ENCODE measurements around the gene TRIP4.
"Not testable (repeated sequence)": the region's sequence is repeated elsewhere in the genome, so short reads cannot be mapped to it uniquely, and the experiment has no call there.

The TRIP4 gene

DNA sequence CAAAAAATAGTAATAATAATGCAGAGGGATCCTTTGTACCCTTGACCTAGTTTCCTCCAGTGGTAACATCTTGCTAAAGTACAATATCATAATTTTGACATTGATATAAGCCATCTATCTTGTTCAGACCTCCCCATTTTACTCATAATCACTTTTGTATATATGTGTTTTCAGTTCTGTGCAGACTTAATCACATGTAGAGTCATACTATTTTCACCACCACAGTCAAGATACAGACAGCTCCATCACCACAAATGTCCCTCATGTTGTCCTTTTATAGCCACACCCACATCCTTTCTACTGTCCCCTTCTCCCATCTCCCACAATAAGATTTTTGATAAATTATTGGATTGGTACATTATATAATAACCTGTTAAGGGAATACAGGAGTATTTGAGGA is 98.2 kb downstream of the TRIP4 start:
- H2BK5ac ChIP-seq (ENCODE audit: low read length), result no peak overlapping the region
- no peak overlapping the region for H4K8ac ChIP-seq (ENCODE audit: low read depth, low read length)
- DNase-seq, result no peak
- H3K4me1 ChIP-seq (ENCODE audit: control insufficient read depth, low read depth, low read length), result no peaks in the 10 kb centered on the region
- no peaks in the 10 kb centered on the region for H3K36me3 ChIP-seq (ENCODE audit: control insufficient read depth, insufficient read depth, low read length)
- H3K79me2 ChIP-seq (ENCODE audit: control insufficient read depth, insufficient read depth, low read length), result no peaks in the 10 kb centered on the region
- H4K5ac ChIP-seq (ENCODE audit: low read length), result no peak overlapping the region
- H3K9ac ChIP-seq (ENCODE audit: low read length), result no peak overlapping the region
- H3K27ac ChIP-seq (ENCODE audit: low read depth, low read length), result no peak overlapping the region
- no peak overlapping the region for H2AK5ac ChIP-seq (ENCODE audit: low read length)
- H3K79me1 ChIP-seq (ENCODE audit: low read length), result peaks cover 8% of the 10 kb centered on the region
- H3K18ac ChIP-seq (ENCODE audit: low read length), result no peak overlapping the region
- H3K4ac ChIP-seq (ENCODE audit: low read depth, low read length), result no peak overlapping the region
- H2BK120ac ChIP-seq (ENCODE audit: low read depth, low read length), result no peak overlapping the region
- no peak overlapping the region for H2BK15ac ChIP-seq (replicated peaks; ENCODE audit: low read depth)
- H3K4me2 ChIP-seq (ENCODE audit: low read length), result no peak overlapping the region
- H3K56ac ChIP-seq (ENCODE audit: low read length), result no peak overlapping the region
- no peak overlapping the region for H3K23ac ChIP-seq (ENCODE audit: low read length)
- H3K4me3 ChIP-seq (ENCODE audit: low read length), result no peak overlapping the region
- H3K27me3 ChIP-seq (ENCODE audit: insufficient read depth, low read length, poor library complexity), result no peaks in the 10 kb centered on the region

DNA sequence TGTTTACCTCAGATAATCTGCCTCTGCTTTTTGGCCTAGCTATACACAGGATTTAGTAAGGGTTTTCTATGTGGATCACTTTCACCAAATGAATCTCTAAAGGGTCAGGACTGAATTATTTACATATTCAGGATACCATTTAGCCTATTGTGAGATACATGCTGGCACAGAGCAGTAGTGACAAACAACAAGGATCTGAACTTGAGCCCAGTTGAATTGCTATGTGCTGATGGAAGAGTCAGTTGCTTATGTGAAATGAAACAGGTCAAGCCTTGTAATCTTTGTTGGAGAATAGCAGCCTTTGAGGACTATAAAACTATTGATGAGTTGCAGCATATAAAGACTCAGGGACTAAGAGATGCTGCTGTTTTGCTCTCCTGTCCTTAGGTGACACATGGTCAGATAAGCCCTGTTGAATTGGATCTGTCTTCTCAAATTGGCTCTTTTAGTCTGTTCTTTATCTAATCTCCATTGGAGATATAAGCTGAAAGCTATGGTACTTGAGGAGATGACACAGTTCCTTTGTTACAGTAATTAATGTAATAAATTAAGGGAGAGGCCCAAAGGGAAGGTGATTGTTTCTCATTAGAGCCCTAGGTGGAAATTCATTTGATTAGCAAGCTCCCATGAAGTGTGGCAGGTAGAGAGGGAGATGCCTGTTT is 103.1 kb downstream of the TRIP4 start:
- Histone ChIP-seq H3K27ac (ENCODE audit: low read depth, low read length) (no peak overlapping the region), H2BK120ac (ENCODE audit: low read depth, low read length) (no peak overlapping the region), H3K9ac (ENCODE audit: low read length) (no peak overlapping the region), H3K56ac (ENCODE audit: low read length) (no peak overlapping the region), H2BK5ac (ENCODE audit: low read length) (no peak overlapping the region), H3K36me3 (ENCODE audit: control insufficient read depth, insufficient read depth, low read length) (no peaks in the 10 kb centered on the region), H3K4me2 (ENCODE audit: low read length) (no peak overlapping the region), H2BK15ac (replicated peaks; ENCODE audit: low read depth) (no peak overlapping the region), H3K27me3 (ENCODE audit: insufficient read depth, low read length, poor library complexity) (no peaks in the 10 kb centered on the region), H4K5ac (ENCODE audit: low read length) (no peak overlapping the region), H2AK5ac (ENCODE audit: low read length) (no peak overlapping the region), H3K4ac (ENCODE audit: low read depth, low read length) (no peak overlapping the region), H4K8ac (ENCODE audit: low read depth, low read length) (no peak overlapping the region), H3K4me3 (ENCODE audit: low read length) (no peak overlapping the region), H3K79me1 (ENCODE audit: low read length) (peaks cover 9% of the 10 kb centered on the region), H3K23ac (ENCODE audit: low read length) (no peak overlapping the region), H3K4me1 (ENCODE audit: control insufficient read depth, low read depth, low read length) (no peaks in the 10 kb centered on the region), H3K18ac (ENCODE audit: low read length) (no peak overlapping the region), H3K79me2 (ENCODE audit: control insufficient read depth, insufficient read depth, low read length) (peaks cover 3% of the 10 kb centered on the region)
- peak; percentile 82 for DNase-seq

DNA sequence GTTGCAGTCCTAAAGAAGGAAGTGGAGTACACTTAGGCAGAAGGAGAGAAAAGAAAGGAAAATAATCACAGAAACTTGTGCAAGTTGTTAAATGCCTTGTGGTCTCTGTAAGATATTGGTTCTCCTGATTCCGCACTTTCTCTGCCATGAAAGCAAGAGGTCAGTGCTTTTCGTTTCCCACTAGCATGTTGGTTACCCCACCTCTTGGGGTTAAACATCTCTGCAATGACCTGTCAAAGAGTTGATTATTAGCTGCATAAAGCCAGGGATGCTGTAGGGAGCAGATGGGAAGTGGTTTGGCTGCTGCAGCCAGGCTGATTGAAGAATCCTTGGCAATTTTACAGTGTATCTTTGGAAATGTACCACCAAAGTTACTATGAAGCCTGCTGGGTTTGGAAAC is 106.0 kb downstream of the TRIP4 start:
- no CpG with 5 or more reads among the region's 2 CpGs for WGBS (ENCODE audit: extremely low coverage, insufficient coverage, low lambda C conversion rate)
- Histone ChIP-seq H3K4me2 (ENCODE audit: low read length) (no peak overlapping the region), H3K23ac (ENCODE audit: low read length) (no peak overlapping the region), H3K79me1 (ENCODE audit: low read length) (peaks cover 9% of the 10 kb centered on the region), H2BK15ac (replicated peaks; ENCODE audit: low read depth) (no peak overlapping the region), H4K8ac (ENCODE audit: low read depth, low read length) (no peak overlapping the region), H2BK120ac (ENCODE audit: low read depth, low read length) (no peak overlapping the region), H2BK5ac (ENCODE audit: low read length) (no peak overlapping the region), H3K9ac (ENCODE audit: low read length) (no peak overlapping the region), H3K27me3 (ENCODE audit: insufficient read depth, low read length, poor library complexity) (no peaks in the 10 kb centered on the region), H3K36me3 (ENCODE audit: control insufficient read depth, insufficient read depth, low read length) (no peaks in the 10 kb centered on the region), H3K27ac (ENCODE audit: low read depth, low read length) (no peak overlapping the region), H3K4me3 (ENCODE audit: low read length) (no peak overlapping the region), H3K79me2 (ENCODE audit: control insufficient read depth, insufficient read depth, low read length) (peaks cover 7% of the 10 kb centered on the region), H3K4ac (ENCODE audit: low read depth, low read length) (no peak overlapping the region), H3K18ac (ENCODE audit: low read length) (no peak overlapping the region), H3K4me1 (ENCODE audit: control insufficient read depth, low read depth, low read length) (no peaks in the 10 kb centered on the region), H3K56ac (ENCODE audit: low read length) (no peak overlapping the region), H4K5ac (ENCODE audit: low read length) (no peak overlapping the region), H2AK5ac (ENCODE audit: low read length) (no peak overlapping the region)
- DNase-seq, result no peak

- not testable (repeated sequence) for H3K27me3 ChIP-seq (ENCODE audit: insufficient read depth, low read length, poor library complexity); H2BK120ac ChIP-seq (ENCODE audit: low read depth, low read length); H3K4me3 ChIP-seq (ENCODE audit: low read length); H4K5ac ChIP-seq (ENCODE audit: low read length); H2BK15ac ChIP-seq (replicated peaks; ENCODE audit: low read depth); H2BK5ac ChIP-seq (ENCODE audit: low read length); H3K23ac ChIP-seq (ENCODE audit: low read length); H3K27ac ChIP-seq (ENCODE audit: low read depth, low read length); H3K4me1 ChIP-seq (ENCODE audit: control insufficient read depth, low read depth, low read length); H3K56ac ChIP-seq (ENCODE audit: low read length); H4K8ac ChIP-seq (ENCODE audit: low read depth, low read length); H2AK5ac ChIP-seq (ENCODE audit: low read length); DNase-seq; H3K18ac ChIP-seq (ENCODE audit: low read length); H3K4ac ChIP-seq (ENCODE audit: low read depth, low read length); H3K9ac ChIP-seq (ENCODE audit: low read length); H3K36me3 ChIP-seq (ENCODE audit: control insufficient read depth, insufficient read depth, low read length); H3K4me2 ChIP-seq (ENCODE audit: low read length)
- Histone ChIP-seq H3K79me1 (ENCODE audit: low read length) (peaks cover 20% of the 10 kb centered on the region), H3K79me2 (ENCODE audit: control insufficient read depth, insufficient read depth, low read length) (peaks cover 18% of the 10 kb centered on the region)
- no CpG with 5 or more reads among the region's 2 CpGs for WGBS (ENCODE audit: extremely low coverage, insufficient coverage, low lambda C conversion rate)
These were observed 108.3 kb downstream of the TRIP4 start for GRCh38 chr15:64495968-64496367.

- Histone ChIP-seq H2BK120ac (ENCODE audit: low read depth, low read length) (no peak overlapping the region), H3K18ac (ENCODE audit: low read length) (no peak overlapping the region), H3K27me3 (ENCODE audit: insufficient read depth, low read length, poor library complexity) (no peaks in the 10 kb centered on the region), H3K23ac (ENCODE audit: low read length) (no peak overlapping the region), H3K4me2 (ENCODE audit: low read length) (no peak overlapping the region), H3K56ac (ENCODE audit: low read length) (no peak overlapping the region), H4K8ac (ENCODE audit: low read depth, low read length) (no peak overlapping the region), H3K4ac (ENCODE audit: low read depth, low read length) (no peak overlapping the region), H2AK5ac (ENCODE audit: low read length) (no peak overlapping the region), H3K27ac (ENCODE audit: low read depth, low read length) (no peak overlapping the region), H4K5ac (ENCODE audit: low read length) (no peak overlapping the region), H3K79me1 (ENCODE audit: low read length) (peaks cover 27% of the 10 kb centered on the region), H3K9ac (ENCODE audit: low read length) (no peak overlapping the region), H3K4me3 (ENCODE audit: low read length) (no peak overlapping the region), H3K4me1 (ENCODE audit: control insufficient read depth, low read depth, low read length) (peaks cover 3% of the 10 kb centered on the region), H2BK5ac (ENCODE audit: low read length) (no peak overlapping the region), H3K36me3 (ENCODE audit: control insufficient read depth, insufficient read depth, low read length) (peaks cover 5% of the 10 kb centered on the region), H3K79me2 (ENCODE audit: control insufficient read depth, insufficient read depth, low read length) (peaks cover 25% of the 10 kb centered on the region), H2BK15ac (replicated peaks; ENCODE audit: low read depth) (no peak overlapping the region)
- DNase-seq, result no peak
- no CpG with 5 or more reads among the region's 3 CpGs for WGBS (ENCODE audit: extremely low coverage, insufficient coverage, low lambda C conversion rate)
These were observed 113.2 kb downstream of the TRIP4 start for GRCh38 chr15:64500695-64501395.

DNA sequence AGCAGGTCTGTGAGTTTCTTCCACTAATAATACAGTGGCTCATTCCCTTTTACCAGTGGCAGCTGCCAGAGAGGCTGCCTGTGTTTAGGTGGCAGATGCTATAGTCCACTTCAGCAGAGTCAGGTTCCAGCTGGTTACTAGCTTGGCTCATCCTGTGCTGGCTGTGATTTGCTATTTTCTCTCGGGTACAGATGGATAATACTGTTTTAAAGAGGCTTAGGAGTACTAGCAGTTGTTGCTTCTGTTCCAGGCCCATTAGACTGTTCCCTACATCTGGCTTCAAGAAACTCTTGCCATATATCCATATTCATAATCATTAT is 113.7 kb downstream of the TRIP4 start:
- H3K27me3 ChIP-seq (ENCODE audit: insufficient read depth, low read length, poor library complexity), result no peaks in the 10 kb centered on the region
- no peak overlapping the region for H3K56ac ChIP-seq (ENCODE audit: low read length)
- H3K4me1 ChIP-seq (ENCODE audit: control insufficient read depth, low read depth, low read length), result peaks cover 3% of the 10 kb centered on the region
- H3K79me2 ChIP-seq (ENCODE audit: control insufficient read depth, insufficient read depth, low read length), result peaks cover 25% of the 10 kb centered on the region
- no peak overlapping the region for H2AK5ac ChIP-seq (ENCODE audit: low read length)
- no peak overlapping the region for H3K4me3 ChIP-seq (ENCODE audit: low read length)
- no peak overlapping the region for H2BK120ac ChIP-seq (ENCODE audit: low read depth, low read length)
- no peak overlapping the region for H3K4ac ChIP-seq (ENCODE audit: low read depth, low read length)
- H3K23ac ChIP-seq (ENCODE audit: low read length), result no peak overlapping the region
- H3K9ac ChIP-seq (ENCODE audit: low read length), result no peak overlapping the region
- no peak overlapping the region for H3K18ac ChIP-seq (ENCODE audit: low read length)
- no peak overlapping the region for H3K27ac ChIP-seq (ENCODE audit: low read depth, low read length)
- peaks cover 27% of the 10 kb centered on the region for H3K79me1 ChIP-seq (ENCODE audit: low read length)
- no peak for DNase-seq
- H4K8ac ChIP-seq (ENCODE audit: low read depth, low read length), result no peak overlapping the region
- no peak overlapping the region for H2BK5ac ChIP-seq (ENCODE audit: low read length)
- no peak overlapping the region for H2BK15ac ChIP-seq (replicated peaks; ENCODE audit: low read depth)
- no CpG with 5 or more reads among the region's 1 CpG for WGBS (ENCODE audit: extremely low coverage, insufficient coverage, low lambda C conversion rate)
- H4K5ac ChIP-seq (ENCODE audit: low read length), result no peak overlapping the region
- peaks cover 5% of the 10 kb centered on the region for H3K36me3 ChIP-seq (ENCODE audit: control insufficient read depth, insufficient read depth, low read length)
- H3K4me2 ChIP-seq (ENCODE audit: low read length), result no peak overlapping the region
